Erythroblast (primary cell): Measurements from ENCODE around the gene WDHD1.
A peak's percentile ranks its signal among the peaks of the same experiment; 100 is the strongest.
"Not testable (repeated sequence)": the region's sequence is repeated elsewhere in the genome, so short reads cannot be mapped to it uniquely, and the experiment has no call there.

Source experiments
- DNase-seq, 2 experiments: peaks; one replicate each; lab custom pipeline; 2025; lab: John Stamatoyannopoulos, UW
- GATA1 ChIP-seq: IDR thresholded peaks from 2 replicates; pipeline ENCODE4 v1.6.1; 2011; ENCODE audit warnings: low read depth, mild to moderate bottlenecking, control low read depth, low read length, moderate library complexity
- POLR2A ChIP-seq: IDR thresholded peaks from 2 replicates; pipeline ENCODE4 v1.6.1; 2011; ENCODE audit warnings: mild to moderate bottlenecking, low read length

WDHD1 gene

DNA sequence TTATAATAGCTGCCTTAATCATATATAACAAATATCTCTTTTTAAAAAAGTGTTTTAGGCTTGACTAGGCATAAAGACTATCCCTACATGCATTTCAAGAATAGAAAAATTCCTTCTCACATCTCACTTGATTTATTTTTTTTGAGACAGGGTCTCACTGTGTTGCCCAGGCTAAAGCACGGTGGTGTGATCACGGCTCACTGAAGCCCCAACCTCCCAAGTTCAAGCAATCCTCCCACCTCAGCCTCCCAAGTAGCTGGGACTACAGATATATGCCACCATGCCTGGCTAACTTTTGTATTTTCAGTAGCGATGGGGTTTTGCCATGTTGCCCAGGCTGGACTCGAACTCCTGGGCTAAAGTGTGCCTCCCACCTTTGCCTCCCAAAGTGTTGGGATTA is 59.4 kb downstream of the WDHD1 start:
- TF ChIP-seq POLR2A (no peak), GATA1 (no peak)
- DNase-seq = no peak

DNA sequence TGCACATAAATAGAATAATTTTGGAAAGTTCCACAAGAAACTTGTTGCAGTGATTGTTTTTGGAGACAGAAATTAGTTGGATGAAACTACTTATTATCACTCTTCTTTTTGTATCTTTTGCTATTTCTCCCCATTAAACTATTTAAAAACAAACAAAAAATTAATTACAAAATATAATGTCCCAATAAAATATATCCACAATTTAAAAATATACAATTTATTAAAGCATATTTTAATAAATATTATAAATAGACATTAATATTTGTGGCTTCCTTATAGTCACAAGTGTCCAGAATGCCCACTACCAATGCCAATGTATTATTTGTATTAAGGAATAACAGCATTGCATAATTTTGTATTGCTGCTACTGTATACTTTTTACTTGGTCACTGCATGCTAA is 71.8 kb downstream of the WDHD1 start:
- no peak for TF ChIP-seq GATA1
- TF ChIP-seq POLR2A = no peak
- DNase-seq = no peak

- DNase-seq = not testable (repeated sequence)
Observed at GRCh38 chr14:54953609-54954008, 73.3 kb downstream of the WDHD1 start.

DNA sequence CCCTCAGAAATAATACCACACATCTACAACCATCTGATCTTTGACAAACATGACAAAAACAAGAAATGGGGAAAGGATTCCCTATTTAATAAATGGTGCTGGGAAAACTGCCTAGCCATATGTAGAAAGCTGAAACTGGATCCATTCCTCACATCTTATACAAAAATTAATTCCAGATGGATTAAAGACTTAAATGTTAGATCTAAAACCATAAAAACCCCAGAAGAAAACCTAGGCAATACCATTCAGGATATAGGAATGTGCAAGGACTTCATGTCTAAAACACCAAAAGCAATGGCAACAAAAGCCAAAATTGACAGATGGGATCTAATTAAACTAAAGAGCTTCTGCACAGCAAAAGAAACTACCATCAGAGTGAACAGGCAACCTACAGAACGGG is 74.1 kb downstream of the WDHD1 start:
- DNase-seq = not testable (repeated sequence)

DNA sequence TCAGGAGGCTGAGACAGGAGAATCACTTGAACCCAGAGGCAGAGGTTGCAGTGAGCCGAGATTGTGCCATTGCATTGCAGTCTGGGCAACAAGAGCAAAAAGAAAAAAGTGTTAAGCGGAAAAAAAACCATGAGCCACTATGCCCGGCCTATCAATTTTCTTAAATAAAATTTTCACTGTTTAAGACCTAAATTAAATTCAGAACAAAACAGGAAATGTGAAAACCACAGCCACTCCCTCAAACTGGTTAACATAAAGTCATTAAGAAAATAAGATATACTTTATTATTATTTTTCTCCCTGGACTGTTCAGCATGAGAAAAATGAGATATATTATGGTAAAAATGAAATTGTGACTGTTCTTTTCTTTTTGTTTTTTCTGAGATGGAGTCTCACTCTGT is 79.7 kb downstream of the WDHD1 start:
- TF ChIP-seq POLR2A (no peak), GATA1 (no peak)

DNA sequence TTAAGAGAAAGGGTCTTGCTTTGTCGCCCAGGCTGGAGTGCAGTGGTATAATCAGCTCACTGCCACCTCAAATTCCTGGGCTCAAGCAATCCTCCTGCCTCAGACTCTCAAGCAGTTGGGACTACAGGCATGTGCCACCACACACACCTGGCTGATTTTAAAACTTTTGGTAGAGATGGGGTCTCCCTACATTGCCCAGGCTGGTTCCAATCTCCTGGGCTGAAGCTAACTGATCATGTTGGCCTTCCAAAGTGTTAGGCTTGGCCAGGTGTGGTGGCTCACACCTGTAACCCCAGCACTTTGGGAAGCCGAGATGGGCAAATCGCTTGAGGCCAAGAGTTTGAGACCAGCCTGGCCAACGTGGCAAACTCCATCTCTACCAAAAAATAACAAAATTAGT is 80.4 kb downstream of the WDHD1 start:
- TF ChIP-seq GATA1 (no peak), POLR2A (no peak)

More for the DNA sequence above, 79.7 kb downstream of the WDHD1 start:
- DNase-seq = no peak

DNA sequence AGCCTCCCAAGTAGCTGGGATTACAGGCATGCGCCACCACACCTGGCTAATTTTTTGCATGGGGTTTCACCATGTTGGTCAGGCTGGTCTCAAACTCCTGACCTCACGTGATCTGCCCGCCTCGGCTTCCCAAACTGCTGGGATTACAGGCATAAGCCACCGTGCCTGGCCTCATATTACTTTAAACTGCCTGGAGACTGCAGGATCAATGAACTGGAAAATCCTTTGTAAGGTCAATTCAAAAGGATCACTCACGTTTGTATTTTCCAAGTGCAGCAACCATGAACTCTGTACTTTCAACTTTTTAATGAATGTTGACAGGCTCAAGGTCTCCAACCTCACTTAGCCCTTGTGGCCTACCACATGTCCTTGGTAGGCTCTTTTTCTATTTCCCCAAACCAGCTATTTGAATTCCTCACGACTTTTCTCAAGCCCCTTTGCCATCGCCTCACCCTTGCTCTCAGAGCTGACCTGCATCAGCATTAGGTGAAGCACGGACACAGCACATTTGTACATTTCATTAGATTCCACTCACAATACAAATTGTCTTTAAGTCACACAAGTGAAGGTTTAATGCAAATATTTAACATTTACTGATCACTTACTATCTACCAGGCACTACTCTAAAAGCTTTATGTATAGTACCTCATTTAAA is 82.0 kb downstream of the WDHD1 start:
- no peak for TF ChIP-seq POLR2A
- no peak for TF ChIP-seq GATA1
- DNase-seq = no peak

More for the DNA sequence above, 80.4 kb downstream of the WDHD1 start:
- DNase-seq = no peak

GRCh38 chr14:54942913-54943312 is 84.0 kb downstream of the WDHD1 start:
- TF ChIP-seq POLR2A (no peak), GATA1 (no peak)
- DNase-seq = no peak

DNA sequence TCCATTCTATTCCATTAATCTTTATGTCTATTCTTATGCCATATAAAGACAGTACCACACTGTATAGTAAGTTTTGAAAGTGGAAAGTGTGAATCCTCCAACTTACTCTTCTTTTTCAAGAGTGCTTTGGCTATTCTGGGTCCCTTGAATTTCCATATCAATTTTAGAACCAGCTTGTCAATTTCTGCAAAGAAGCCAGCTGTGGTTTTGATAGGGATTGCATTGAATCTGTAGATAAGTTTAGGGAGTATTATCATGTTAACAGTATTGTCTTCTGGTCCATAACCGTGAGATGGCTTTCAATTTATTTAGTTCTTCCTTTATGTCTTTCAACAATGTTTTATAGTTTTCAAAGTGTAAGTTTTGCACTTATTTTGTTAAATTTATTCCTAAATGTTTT is 90.1 kb downstream of the WDHD1 start:
- no peak for TF ChIP-seq GATA1
- TF ChIP-seq POLR2A = no peak
- DNase-seq = peak; percentile 22 to 72

- no peak for DNase-seq
- no peak for TF ChIP-seq POLR2A
- no peak for TF ChIP-seq GATA1
Observed at GRCh38 chr14:54935958-54936357, 90.9 kb downstream of the WDHD1 start.

- no peak for TF ChIP-seq POLR2A
- DNase-seq = no peak
Observed at GRCh38 chr14:54935100-54935499, 91.8 kb downstream of the WDHD1 start.

GRCh38 chr14:54933006-54933405 is 93.9 kb downstream of the WDHD1 start:
- TF ChIP-seq POLR2A (no peak), GATA1 (no peak)

GRCh38 chr14:54931598-54932340 is 95.1 kb downstream of the WDHD1 start:
- peak; percentile 26 to 59 for DNase-seq
- TF ChIP-seq GATA1 (no peak), POLR2A (no peak)

More at GRCh38 chr14:54933006-54933405, 93.9 kb downstream of the WDHD1 start:
- DNase-seq = no peak

GRCh38 chr14:54931101-54931500 is 95.8 kb downstream of the WDHD1 start:
- peak; percentile 72 to 75 for DNase-seq
- no peak for TF ChIP-seq GATA1
- no peak for TF ChIP-seq POLR2A

DNA sequence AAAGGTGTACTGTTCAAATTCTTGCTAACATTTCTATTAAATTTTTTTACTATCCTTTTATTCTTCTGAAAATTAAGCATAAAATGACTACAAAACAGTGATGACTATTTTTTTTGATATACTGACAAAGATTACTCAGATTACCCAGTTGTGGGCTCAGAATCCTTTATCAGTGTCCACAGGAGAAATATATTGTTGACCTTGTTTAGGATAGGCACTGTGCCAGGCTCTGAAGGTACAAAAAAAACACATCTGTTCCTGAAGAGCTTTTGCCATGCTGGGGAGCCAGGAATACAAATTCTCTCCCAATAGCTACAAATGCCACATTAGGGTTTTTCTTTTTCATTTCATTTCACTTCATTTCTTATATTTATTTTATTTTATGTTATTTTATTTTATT is 97.3 kb downstream of the WDHD1 start:
- peak; percentile 61 to 82 for DNase-seq

More for the DNA sequence above, 97.3 kb downstream of the WDHD1 start:
- no peak for TF ChIP-seq POLR2A
- TF ChIP-seq GATA1 = no peak
